ENCODE results near the gene DISP1. TPM values are rescaled to one million over a fixed set of nuclear protein-coding genes. Genes with fewer than 3 reads are reported as not detected.

Gene DISP1
- total RNA-seq, 1 experiment from 2014 or later: 2.8 TPM

GRCh38 chr1:222781251-222781650 is 33.6 kb upstream of the DISP1 start:
- Mint-ChIP-seq H3K4me3 (no peak overlapping the region), H3K27me3 (ENCODE audit: low read depth) (peaks cover 21% of the 10 kb centered on the region), H3K36me3 (no peaks in the 10 kb centered on the region), H3K27ac (no peak overlapping the region), H3K9me3 (no peaks in the 10 kb centered on the region), H3K4me1 (no peaks in the 10 kb centered on the region)
- DNase-seq (ENCODE audit: low spot score) (no peak), ATAC-seq (no peak)
- ChIA-PET CTCF (no interaction called here), POLR2A (no interaction called here)
- TF ChIP-seq PREB (CRISPR knock-in tag; IDR thresholded peaks at IDR 0.05; ENCODE audit: borderline replicate concordance): no peak

- ATAC-seq: no peak
- no peaks in the 10 kb centered on the region for H3K4me1 Mint-ChIP-seq
Measured at GRCh38 chr1:222783051-222783450, 31.8 kb upstream of the DISP1 start.

GRCh38 chr1:222784371-222784770 is 30.5 kb upstream of the DISP1 start:
- ChIA-PET CTCF (no interaction called here), POLR2A (no interaction called here)
- Mint-ChIP-seq H3K4me1 (no peaks in the 10 kb centered on the region), H3K9me3 (no peaks in the 10 kb centered on the region), H3K27me3 (ENCODE audit: low read depth) (peaks cover 30% of the 10 kb centered on the region), H3K27ac (no peak overlapping the region), H3K4me3 (no peak overlapping the region), H3K36me3 (no peaks in the 10 kb centered on the region)
- ATAC-seq (no peak), DNase-seq (ENCODE audit: low spot score) (no peak)
- TF ChIP-seq AFF4 (CRISPR knock-in tag; IDR thresholded peaks at IDR 0.05; ENCODE audit: borderline replicate concordance) (no peak), JUN (CRISPR knock-in tag; IDR thresholded peaks at IDR 0.05) (no peak), ZNF416 (CRISPR knock-in tag; IDR thresholded peaks at IDR 0.05) (no peak), IRF2 (CRISPR knock-in tag; IDR thresholded peaks at IDR 0.05; ENCODE audit: borderline replicate concordance, low read depth) (no peak), TEAD4 (CRISPR knock-in tag; IDR thresholded peaks at IDR 0.05) (no peak), ZNF425 (CRISPR knock-in tag; conservative IDR thresholded peaks at IDR 0.05) (no peak), CBFB (CRISPR knock-in tag; IDR thresholded peaks at IDR 0.05; ENCODE audit: low read depth) (no peak), GABPB1 (CRISPR knock-in tag; IDR thresholded peaks at IDR 0.05) (no peak)

More at GRCh38 chr1:222783051-222783450, 31.8 kb upstream of the DISP1 start:
- TF ChIP-seq SMAD4 (CRISPR knock-in tag; IDR thresholded peaks at IDR 0.05): no peak
- ChIA-PET POLR2A (no interaction called here), CTCF (no interaction called here)
- no peaks in the 10 kb centered on the region for H3K36me3 Mint-ChIP-seq
- no peak overlapping the region for H3K4me3 Mint-ChIP-seq
- H3K9me3 Mint-ChIP-seq: no peaks in the 10 kb centered on the region
- no peak for DNase-seq (ENCODE audit: low spot score)
- no peak overlapping the region for H3K27ac Mint-ChIP-seq
- peaks cover 29% of the 10 kb centered on the region for H3K27me3 Mint-ChIP-seq (ENCODE audit: low read depth)

- Mint-ChIP-seq H3K9me3 (no peaks in the 10 kb centered on the region), H3K27ac (no peak overlapping the region), H3K4me1 (no peaks in the 10 kb centered on the region), H3K36me3 (no peaks in the 10 kb centered on the region), H3K4me3 (no peak overlapping the region), H3K27me3 (ENCODE audit: low read depth) (peaks cover 36% of the 10 kb centered on the region)
- no peak for DNase-seq (ENCODE audit: low spot score)
- POLR2A ChIA-PET: no interaction called here
- no peak for ATAC-seq
- CTCF ChIA-PET: interaction anchor here (1.7 kb wide), 1 partner anchor 305 kb away, joined by 7 read pairs; no protein-coding TSS in a partner anchor
- TF ChIP-seq ETV6 (CRISPR knock-in tag; IDR thresholded peaks at IDR 0.05) (no peak), ZNF219 (CRISPR knock-in tag; IDR thresholded peaks at IDR 0.05; ENCODE audit: borderline replicate concordance) (no peak), AFF4 (CRISPR knock-in tag; IDR thresholded peaks at IDR 0.05; ENCODE audit: borderline replicate concordance) (no peak), ERG (CRISPR knock-in tag; IDR thresholded peaks at IDR 0.05) (no peak), FOXP4 (CRISPR knock-in tag; IDR thresholded peaks at IDR 0.05) (no peak)
Measured at GRCh38 chr1:222784916-222785315, 29.9 kb upstream of the DISP1 start.
